Nasal cavity respiratory epithelium epithelial cell of viscerocranial mucosa (primary cell): ENCODE results near the gene KRTAP10-12. TPM values are rescaled to one million over a fixed set of nuclear protein-coding genes. Genes with fewer than 3 reads are reported as not detected.

Source experiments
- total RNA-seq: library from RNA; depleted of rRNA; stranded (reverse); fragments of >200 nt; gene quantifications from 2 replicates; pipeline ENCODE4 v1.2.3, GENCODE V29; 2014

KRTAP10-12 gene, protein sequence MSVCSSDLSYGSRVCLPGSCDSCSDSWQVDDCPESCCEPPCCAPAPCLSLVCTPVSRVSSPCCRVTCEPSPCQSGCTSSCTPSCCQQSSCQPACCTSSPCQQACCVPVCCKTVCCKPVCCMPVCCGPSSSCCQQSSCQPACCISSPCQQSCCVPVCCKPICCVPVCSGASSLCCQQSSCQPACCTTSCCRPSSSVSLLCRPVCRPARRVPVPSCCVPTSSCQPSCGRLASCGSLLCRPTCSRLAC
- total RNA-seq: not detected in 2 replicates

DNA sequence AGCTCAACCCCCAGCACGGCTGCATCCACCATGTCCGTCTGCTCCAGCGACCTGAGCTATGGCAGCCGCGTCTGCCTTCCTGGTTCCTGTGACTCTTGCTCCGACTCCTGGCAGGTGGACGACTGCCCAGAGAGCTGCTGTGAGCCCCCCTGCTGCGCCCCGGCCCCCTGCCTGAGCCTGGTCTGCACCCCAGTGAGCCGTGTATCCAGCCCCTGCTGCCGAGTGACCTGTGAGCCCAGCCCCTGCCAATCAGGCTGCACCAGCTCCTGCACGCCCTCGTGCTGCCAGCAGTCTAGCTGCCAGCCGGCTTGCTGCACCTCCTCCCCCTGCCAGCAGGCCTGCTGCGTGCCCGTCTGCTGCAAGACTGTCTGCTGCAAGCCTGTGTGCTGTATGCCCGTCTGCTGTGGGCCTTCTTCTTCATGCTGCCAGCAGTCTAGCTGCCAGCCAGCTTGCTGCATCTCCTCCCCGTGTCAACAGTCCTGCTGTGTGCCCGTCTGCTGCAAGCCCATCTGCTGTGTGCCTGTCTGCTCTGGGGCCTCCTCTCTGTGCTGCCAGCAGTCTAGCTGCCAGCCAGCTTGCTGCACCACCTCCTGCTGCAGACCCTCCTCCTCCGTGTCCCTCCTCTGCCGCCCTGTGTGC is at the start of gene KRTAP10-12:
KRTAP10-12 (plus strand) TSS at position 1 of the 639 bp plus-strand sequence; CDS start at position 31, 30 bp downstream.

DNA sequence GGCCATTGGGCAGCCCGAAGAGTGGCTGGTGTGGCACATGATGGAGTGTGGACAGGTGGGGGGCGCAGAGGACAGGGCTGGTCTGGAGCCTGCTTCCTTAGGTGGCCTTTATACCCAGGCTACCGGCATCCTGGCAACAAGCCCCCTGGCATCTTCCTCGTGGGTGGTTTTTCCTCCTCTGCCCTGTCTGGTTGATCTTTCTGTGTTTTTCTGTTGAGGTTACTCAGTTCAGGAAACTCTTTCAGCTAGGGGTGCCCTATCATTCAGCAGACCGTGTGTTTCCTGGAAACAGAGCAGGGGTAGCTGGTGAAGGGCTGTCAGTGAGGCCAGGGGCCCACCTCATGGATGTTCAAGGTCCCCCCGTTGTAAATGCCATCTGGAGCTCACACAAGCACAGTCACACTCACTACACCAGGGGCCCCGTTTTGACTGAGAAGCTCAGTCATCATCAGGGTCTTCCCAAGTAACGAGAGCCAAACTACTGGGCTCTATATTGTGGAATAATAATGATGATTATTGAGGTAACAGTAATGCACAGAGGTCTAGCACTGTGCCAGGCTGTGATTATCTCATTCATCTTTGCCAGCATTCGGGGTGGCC is 42.3 kb upstream of the KRTAP10-12 start, which contains the start of gene KRTAP12-4:
KRTAP12-4 (minus strand) TSS at position 84 of the 600 bp plus-strand sequence; CDS start at position 39, 45 bp downstream.

DNA sequence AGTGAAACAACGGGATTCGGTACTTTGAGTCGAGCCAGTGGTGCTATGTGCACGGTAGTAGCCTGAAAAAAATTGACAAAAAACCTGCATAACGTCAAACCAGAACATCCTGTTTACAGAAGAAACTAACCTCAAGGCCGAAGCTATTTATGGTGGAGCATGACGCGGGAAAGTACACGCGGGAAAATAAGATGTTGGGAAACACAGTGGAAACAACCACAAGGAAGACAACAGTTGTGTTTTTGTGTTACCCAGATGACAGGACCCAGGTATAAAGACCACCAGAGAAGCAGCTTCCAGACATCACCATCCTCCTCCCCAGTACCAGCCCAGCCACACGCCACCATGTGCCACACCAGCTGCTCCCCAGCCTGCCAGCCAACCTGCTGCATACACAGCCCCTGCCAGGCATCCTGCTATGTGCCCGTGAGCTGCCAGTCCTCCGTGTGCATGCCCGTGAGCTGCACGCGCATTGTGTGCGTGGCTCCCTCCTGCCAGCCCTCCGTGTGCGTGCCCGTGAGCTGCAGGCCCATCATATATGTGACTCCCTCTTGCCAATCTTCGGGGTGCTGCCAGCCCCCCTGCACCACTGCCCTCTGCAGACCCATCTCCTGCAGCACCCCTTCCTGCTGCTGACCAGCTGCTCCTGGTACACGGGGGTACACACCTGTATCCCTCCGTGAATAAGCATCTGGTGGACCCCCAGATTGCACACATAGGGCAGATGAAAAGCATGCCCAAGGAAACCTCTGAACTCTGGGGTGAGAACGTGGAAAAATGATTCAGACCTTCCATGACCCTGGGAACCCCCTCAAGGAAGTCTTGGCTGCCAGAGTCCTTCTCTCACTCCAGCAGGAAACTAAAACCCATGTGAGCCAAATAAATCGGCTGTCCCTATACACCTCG is 39.1 kb upstream of the KRTAP10-12 start, which contains the start of gene KRTAP12-3:
KRTAP12-3 (plus strand) TSS at position 298 of the 906 bp plus-strand sequence; CDS start at position 346, 48 bp downstream.

DNA sequence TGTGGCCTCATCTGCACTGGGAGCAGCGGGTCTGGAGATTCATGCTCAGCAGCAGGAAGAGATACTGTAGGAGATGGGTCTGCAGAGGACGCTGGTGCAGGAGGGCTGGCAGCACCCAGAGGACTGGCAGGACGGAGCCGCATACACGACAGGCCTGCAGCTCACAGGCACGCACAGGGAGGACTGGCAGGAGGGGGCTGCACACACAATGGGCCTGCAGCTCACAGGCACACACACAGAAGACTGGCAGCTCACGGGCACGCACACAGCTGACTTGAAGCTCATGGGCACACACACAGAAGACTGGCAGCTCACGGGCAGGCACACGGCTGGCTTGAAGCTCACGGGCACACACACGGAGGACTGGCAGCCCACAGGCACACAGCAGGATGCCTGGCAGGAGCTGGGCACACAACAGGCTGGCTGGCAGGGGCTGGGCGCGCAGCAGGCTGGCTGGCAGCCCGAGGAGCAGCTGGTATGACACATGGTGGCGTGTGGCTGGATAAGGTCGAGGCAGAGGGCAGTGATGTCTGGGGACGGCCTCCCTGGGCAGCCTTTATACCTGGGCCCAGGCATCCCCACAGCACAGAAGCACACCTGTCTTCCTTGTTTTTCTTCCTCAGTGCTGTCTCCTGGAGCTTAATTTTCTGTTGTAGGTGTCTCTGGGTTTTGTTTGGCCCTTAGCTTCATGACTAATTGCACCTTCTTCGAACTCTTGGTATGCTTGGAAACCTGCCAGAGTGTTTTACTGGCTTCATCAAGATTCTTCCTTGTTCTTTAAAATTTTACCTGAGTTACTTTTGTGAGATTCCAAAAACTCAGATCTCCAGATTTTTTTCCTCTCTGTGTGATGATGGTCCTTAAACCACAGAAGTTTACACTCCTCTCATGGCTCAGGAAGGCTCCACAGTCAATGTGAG is 30.3 kb upstream of the KRTAP10-12 start, which contains the start of gene KRTAP12-2:
KRTAP12-2 (minus strand) TSS at position 527 of the 920 bp plus-strand sequence; CDS start at position 486, 41 bp downstream.

DNA sequence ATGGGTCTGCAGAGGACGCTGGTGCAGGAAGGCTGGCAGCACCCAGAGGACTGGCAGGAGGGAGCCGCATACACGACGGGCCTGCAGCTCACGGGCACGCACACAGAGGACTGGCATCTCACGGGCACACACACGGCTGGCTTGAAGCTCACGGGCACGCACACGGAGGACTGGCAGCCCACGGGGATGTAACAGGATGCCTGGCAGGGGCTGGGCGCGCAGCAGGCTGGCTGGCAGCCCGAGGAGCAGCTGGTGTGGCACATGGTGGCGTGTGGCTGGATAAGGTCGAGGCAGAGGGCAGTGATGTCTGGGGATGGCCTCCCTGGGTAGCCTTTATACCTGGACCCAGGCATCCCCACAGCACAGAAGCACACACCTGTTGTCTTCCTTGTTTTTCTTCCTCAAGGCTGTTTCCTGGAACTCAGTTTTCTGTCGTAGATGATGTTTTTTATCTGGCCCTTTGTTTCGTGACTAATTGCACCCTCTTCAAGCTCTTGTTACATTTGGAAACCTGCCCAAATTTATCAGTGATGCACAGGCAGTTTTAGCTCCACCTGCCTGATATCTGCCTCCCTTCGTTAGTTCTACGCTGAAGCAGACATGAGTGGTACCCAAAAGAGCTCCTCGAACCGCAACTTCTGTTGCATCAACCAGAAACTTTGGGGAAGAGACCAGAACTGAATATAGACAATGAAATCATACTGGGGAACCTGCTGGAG is 15.0 kb upstream of the KRTAP10-12 start, which contains the start of gene KRTAP12-1:
KRTAP12-1 (minus strand) TSS at position 303 of the 719 bp plus-strand sequence; CDS start at position 263, 40 bp downstream.

DNA sequence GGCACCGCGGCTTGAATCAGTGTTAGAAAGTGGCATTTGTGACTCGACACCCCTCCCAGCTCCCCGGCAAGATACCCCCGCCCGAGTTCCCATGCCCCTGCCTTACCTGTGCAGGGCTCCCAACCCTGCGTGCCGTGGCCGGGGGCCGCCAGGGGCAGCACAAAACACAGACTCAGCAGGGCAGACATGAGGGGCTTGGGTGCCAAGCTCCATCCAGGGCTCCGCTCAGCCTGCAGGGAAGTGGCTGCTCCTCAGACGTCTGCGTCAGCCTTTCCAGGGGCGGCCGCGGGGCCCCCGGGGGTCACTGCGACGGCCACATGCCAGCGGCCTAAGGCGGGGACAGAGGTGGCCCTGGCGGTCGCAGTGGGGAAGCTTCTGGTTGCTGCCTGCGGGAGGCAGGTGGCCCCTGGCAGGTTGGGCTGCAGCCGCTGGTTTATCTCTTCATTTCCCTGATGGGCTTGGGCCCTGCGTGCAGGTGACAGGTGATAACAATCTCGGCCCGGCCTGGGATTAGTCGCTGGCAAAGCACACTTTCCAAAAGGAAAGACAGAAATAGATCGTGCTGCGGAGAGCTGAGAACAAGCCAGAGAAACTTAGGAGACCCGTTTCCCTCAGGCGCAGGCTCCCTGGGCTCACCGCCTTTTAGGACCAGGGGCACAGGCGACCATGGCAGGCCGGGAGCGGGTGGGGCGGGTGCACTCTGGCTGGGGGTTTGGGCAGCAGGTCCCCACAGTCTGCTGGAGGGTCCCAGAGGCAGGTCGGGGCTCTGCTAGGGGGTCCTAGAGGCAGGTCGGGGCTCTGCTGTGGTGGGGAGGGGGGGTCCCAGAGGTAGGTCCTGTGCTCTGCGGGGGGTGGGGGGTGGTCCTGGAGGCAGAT is 14.6 kb downstream of the KRTAP10-12 start, which contains the start of gene TSPEAR:
TSPEAR (minus strand) TSS at position 246 of the 876 bp plus-strand sequence; CDS start at position 188, 58 bp downstream.

Other genes with a start within 250 kb of the KRTAP10-12 start
- 0.34 and 1.4 TPM in 2 replicates for gene LRRC3, start 241.7 kb upstream of the KRTAP10-12 start, total RNA-seq
- gene KRTAP10-1, start 157.0 kb upstream of the KRTAP10-12 start, total RNA-seq: not detected in 2 replicates
- gene KRTAP10-2, start 145.7 kb upstream of the KRTAP10-12 start, total RNA-seq: not detected in 2 replicates
- not detected in 2 replicates for gene KRTAP10-3, start 138.4 kb upstream of the KRTAP10-12 start, total RNA-seq
- gene KRTAP10-4, start 123.4 kb upstream of the KRTAP10-12 start, total RNA-seq: not detected in 2 replicates
- gene KRTAP10-5, start 116.6 kb upstream of the KRTAP10-12 start, total RNA-seq: not detected in 2 replicates
- not detected in 2 replicates for gene KRTAP10-6, start 104.7 kb upstream of the KRTAP10-12 start, total RNA-seq
- gene KRTAP10-7, start 96.6 kb upstream of the KRTAP10-12 start, total RNA-seq: not detected in 2 replicates
- gene KRTAP10-8, start 85.1 kb upstream of the KRTAP10-12 start, total RNA-seq: not detected in 2 replicates
- gene KRTAP10-9, start 70.1 kb upstream of the KRTAP10-12 start, total RNA-seq: not detected in 2 replicates
- gene KRTAP10-10, start 59.8 kb upstream of the KRTAP10-12 start, total RNA-seq: not detected in 2 replicates
- gene KRTAP10-11, start 50.8 kb upstream of the KRTAP10-12 start, total RNA-seq: not detected in 2 replicates
- gene KRTAP12-4, start 42.5 kb upstream of the KRTAP10-12 start, total RNA-seq: not detected in 2 replicates
- gene KRTAP12-3, start 39.2 kb upstream of the KRTAP10-12 start, total RNA-seq: not detected in 2 replicates
- not detected in 2 replicates for gene KRTAP12-2, start 30.2 kb upstream of the KRTAP10-12 start, total RNA-seq
- gene KRTAP12-1, start 15.0 kb upstream of the KRTAP10-12 start, total RNA-seq: not detected in 2 replicates
- not detected in 2 replicates for gene TSPEAR, start 14.4 kb downstream of the KRTAP10-12 start, total RNA-seq
- gene UBE2G2, start 104.6 kb downstream of the KRTAP10-12 start, total RNA-seq: 80.3 and 124 TPM in 2 replicates
- 81.4 and 116 TPM in 2 replicates for gene SUMO3, start 120.9 kb downstream of the KRTAP10-12 start, total RNA-seq
- gene PTTG1IP, start 176.5 kb downstream of the KRTAP10-12 start, total RNA-seq: 156 and 164 TPM in 2 replicates
- 0.57 and 0.68 TPM in 2 replicates for gene ITGB2, start 223.7 kb downstream of the KRTAP10-12 start, total RNA-seq
- 25.9 and 39.6 TPM in 2 replicates for gene SLX9, start 242.9 kb downstream of the KRTAP10-12 start, total RNA-seq